GM21360 (cell line): ENCODE data around the gene MAB21L1.

ENCODE experiments used
- ATAC-seq: cut with Tn5 transposase; IDR thresholded peaks from one replicate; pipeline ENCODE4 v1.9.1; 2021; ENCODE audit warnings: mild to moderate bottlenecking, moderate library complexity; ENCODE audit not compliant: unreplicated experiment

Gene MAB21L1

GRCh38 chr13:35475960-35476943, at the start of gene MAB21L1:
Gene MAB21L1 (minus strand): TSS chr13:35476689. CDS start chr13:35476138, 551 bp downstream.
- no peak for ATAC-seq

GRCh38 chr13:35524171-35524570, 47.7 kb upstream of the MAB21L1 start:
- ATAC-seq: no peak

GRCh38 chr13:35518337-35518946, 42.0 kb upstream of the MAB21L1 start:
- no peak for ATAC-seq

- ATAC-seq: no peak
Observed at GRCh38 chr13:35514801-35515502, 38.5 kb upstream of the MAB21L1 start.

GRCh38 chr13:35514061-35514477, 37.6 kb upstream of the MAB21L1 start:
- ATAC-seq: no peak

GRCh38 chr13:35512271-35512920, 35.9 kb upstream of the MAB21L1 start:
- no peak for ATAC-seq

GRCh38 chr13:35502456-35502855, 26.0 kb upstream of the MAB21L1 start:
- ATAC-seq: no peak

- ATAC-seq: no peak
Observed at GRCh38 chr13:35501661-35502235, 25.3 kb upstream of the MAB21L1 start.

GRCh38 chr13:35500144-35500543, 23.7 kb upstream of the MAB21L1 start:
- ATAC-seq: no peak

- ATAC-seq: no peak
Observed at GRCh38 chr13:35499676-35500075, 23.2 kb upstream of the MAB21L1 start.

GRCh38 chr13:35499196-35499662, 22.7 kb upstream of the MAB21L1 start:
- ATAC-seq: no peak

- no peak for ATAC-seq
Observed at GRCh38 chr13:35498231-35498630, 21.7 kb upstream of the MAB21L1 start.

- ATAC-seq: no peak
Observed at GRCh38 chr13:35496761-35497386, 20.4 kb upstream of the MAB21L1 start.

GRCh38 chr13:35496006-35496405, 19.5 kb upstream of the MAB21L1 start:
- no peak for ATAC-seq

GRCh38 chr13:35489050-35489449, 12.6 kb upstream of the MAB21L1 start:
- no peak for ATAC-seq

- ATAC-seq: no peak
Observed at GRCh38 chr13:35485424-35485823, 8.9 kb upstream of the MAB21L1 start.

GRCh38 chr13:35484384-35484783, 7.9 kb upstream of the MAB21L1 start:
- ATAC-seq: no peak

- ATAC-seq: no peak
Observed at GRCh38 chr13:35483761-35484160, 7.3 kb upstream of the MAB21L1 start.

- no peak for ATAC-seq
Observed at GRCh38 chr13:35482527-35482926, 6.0 kb upstream of the MAB21L1 start.

- no peak for ATAC-seq
Observed at GRCh38 chr13:35481777-35482176, 5.3 kb upstream of the MAB21L1 start.
